ENCODE data around the gene PCBP3. TPM values are rescaled to one million over a fixed set of nuclear protein-coding genes. Genes with fewer than 3 reads are reported as not detected.
A peak's percentile ranks its signal among the peaks of the same experiment; 100 is the strongest.

The PCBP3 gene
- total RNA-seq, 1 donor from 2014 or later = 5.0 TPM

- H3K36me3 Mint-ChIP-seq = peaks cover 6% of the 10 kb centered on the region
- peaks cover 13% of the 10 kb centered on the region for H3K9me3 Mint-ChIP-seq
- no peak overlapping the region for H3K4me3 Mint-ChIP-seq
- H3K4me1 Mint-ChIP-seq = peaks cover 13% of the 10 kb centered on the region
- H3K27ac Mint-ChIP-seq = no peak overlapping the region
- no peak for TF ChIP-seq CTCF (IDR thresholded peaks at IDR 0.05; ENCODE audit: unreplicated experiment)
- H3K27me3 Mint-ChIP-seq (ENCODE audit: low read depth) = peaks cover 2% of the 10 kb centered on the region
- DNase-seq (ENCODE audit: low spot score in 2 of 2, unreplicated experiment in 2 of 2) = no peak
Measured at GRCh38 chr21:45845063-45845769, 201.7 kb downstream of the PCBP3 start.

GRCh38 chr21:45845770-45846090 lies 202.2 kb downstream of the PCBP3 start:
- TF ChIP-seq CTCF (IDR thresholded peaks at IDR 0.05; ENCODE audit: unreplicated experiment) = no peak
- Mint-ChIP-seq H3K4me1 (peaks cover 13% of the 10 kb centered on the region), H3K27me3 (ENCODE audit: low read depth) (peaks cover 2% of the 10 kb centered on the region), H3K9me3 (peaks cover 13% of the 10 kb centered on the region), H3K36me3 (peaks cover 6% of the 10 kb centered on the region), H3K27ac (no peak overlapping the region), H3K4me3 (no peak overlapping the region)
- no peak for DNase-seq (ENCODE audit: low spot score in 2 of 2, unreplicated experiment in 2 of 2)

- Mint-ChIP-seq H3K4me3 (no peak overlapping the region), H3K27me3 (ENCODE audit: low read depth) (peaks cover 2% of the 10 kb centered on the region), H3K27ac (peak overlapping the region; percentile 4), H3K4me1 (peaks cover 13% of the 10 kb centered on the region), H3K9me3 (peaks cover 6% of the 10 kb centered on the region), H3K36me3 (peaks cover 3% of the 10 kb centered on the region)
- no peak for DNase-seq (ENCODE audit: low spot score in 2 of 2, unreplicated experiment in 2 of 2)
- TF ChIP-seq CTCF (IDR thresholded peaks at IDR 0.05; ENCODE audit: unreplicated experiment) = no peak
Measured at GRCh38 chr21:45846373-45847160, 203.0 kb downstream of the PCBP3 start.

DNA sequence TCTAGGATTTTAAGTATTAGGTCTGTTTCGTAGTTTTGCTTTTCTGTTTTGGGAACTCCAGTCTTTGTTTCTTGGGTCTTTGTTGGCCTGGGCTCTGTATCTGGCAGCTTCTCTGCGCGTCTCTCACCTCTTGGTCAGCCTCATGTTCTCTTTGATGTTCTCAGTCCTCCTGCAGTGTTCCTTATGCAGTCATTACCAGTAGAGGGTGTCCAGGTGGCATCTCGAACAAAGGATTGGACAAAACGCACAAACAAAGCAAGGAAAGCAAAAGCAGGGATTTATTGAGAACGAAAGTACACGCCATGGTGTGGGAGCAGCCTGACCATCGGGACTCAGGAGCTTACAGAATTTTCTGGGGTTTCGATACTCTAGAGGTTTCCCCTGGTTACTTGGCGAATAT lies 204.3 kb downstream of the PCBP3 start:
- Mint-ChIP-seq H3K4me3 (no peak overlapping the region), H3K27ac (no peak overlapping the region), H3K27me3 (ENCODE audit: low read depth) (peaks cover 2% of the 10 kb centered on the region), H3K4me1 (peaks cover 13% of the 10 kb centered on the region), H3K9me3 (no peaks in the 10 kb centered on the region), H3K36me3 (no peaks in the 10 kb centered on the region)
- DNase-seq (ENCODE audit: low spot score in 2 of 2, unreplicated experiment in 2 of 2) = no peak
- TF ChIP-seq CTCF (IDR thresholded peaks at IDR 0.05; ENCODE audit: unreplicated experiment) = no peak

DNA sequence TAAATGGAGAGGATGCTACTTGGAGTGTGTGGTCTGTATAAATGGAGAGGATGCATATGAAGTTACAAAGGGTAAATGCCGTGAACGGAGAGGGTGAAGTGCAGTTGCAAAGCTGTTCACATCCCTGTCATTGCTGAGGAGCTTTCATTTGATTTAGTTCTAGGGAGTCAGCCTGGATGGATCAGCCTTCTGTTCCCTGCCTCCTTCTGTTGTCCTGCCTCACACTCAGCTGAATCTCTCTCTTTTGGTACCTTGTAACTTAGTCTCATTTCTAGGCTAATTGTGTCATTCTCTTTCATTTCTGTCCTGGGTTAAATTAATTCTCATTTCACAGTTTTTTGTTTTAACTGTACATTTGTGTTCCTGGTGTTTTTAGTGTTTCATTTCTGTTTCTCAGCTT lies 204.8 kb downstream of the PCBP3 start:
- Mint-ChIP-seq H3K4me3 (no peak overlapping the region), H3K27ac (no peak overlapping the region), H3K9me3 (no peaks in the 10 kb centered on the region), H3K27me3 (ENCODE audit: low read depth) (peaks cover 2% of the 10 kb centered on the region), H3K36me3 (no peaks in the 10 kb centered on the region), H3K4me1 (peaks cover 13% of the 10 kb centered on the region)
- TF ChIP-seq CTCF (IDR thresholded peaks at IDR 0.05; ENCODE audit: unreplicated experiment) = no peak
- DNase-seq (ENCODE audit: low spot score in 2 of 2, unreplicated experiment in 2 of 2) = no peak

Data from mesothelial cell of epicardium (in vitro differentiated cells).